NCI-H1694 treated with DMSO at 0.1 percent for 48 hours (cell line): Measurements from ENCODE around the gene ZNF385C.

ENCODE experiments used
- DNase-seq: peaks from one replicate; lab custom pipeline; 2025; lab: John Stamatoyannopoulos, UW

Gene ZNF385C

GRCh38 chr17:42077755-42078154 lies 20.5 kb downstream of the ZNF385C start:
- DNase-seq, result no peak

GRCh38 chr17:42076797-42077559 lies 21.3 kb downstream of the ZNF385C start:
- DNase-seq, result no peak

- no peak for DNase-seq
Measured at GRCh38 chr17:42075789-42076188, 22.5 kb downstream of the ZNF385C start.

GRCh38 chr17:42072323-42073187 lies 25.7 kb downstream of the ZNF385C start:
- DNase-seq, result no peak

GRCh38 chr17:42071810-42072209 lies 26.5 kb downstream of the ZNF385C start:
- no peak for DNase-seq

- peak; percentile 26 for DNase-seq
Measured at GRCh38 chr17:42068979-42069378, 29.3 kb downstream of the ZNF385C start.

GRCh38 chr17:42067371-42068091 lies 30.7 kb downstream of the ZNF385C start:
- DNase-seq, result peak; percentile 83

GRCh38 chr17:42065201-42065600 lies 33.1 kb downstream of the ZNF385C start:
- DNase-seq, result no peak

GRCh38 chr17:42062681-42063080 lies 35.6 kb downstream of the ZNF385C start:
- DNase-seq, result no peak

- DNase-seq, result peak; percentile 47
Measured at GRCh38 chr17:42061646-42062487, 36.4 kb downstream of the ZNF385C start.

- no peak for DNase-seq
Measured at GRCh38 chr17:42060231-42060630, 38.0 kb downstream of the ZNF385C start.

- DNase-seq, result no peak
Measured at GRCh38 chr17:42059815-42060214, 38.5 kb downstream of the ZNF385C start.

- peak; percentile 11 for DNase-seq
Measured at GRCh38 chr17:42058063-42058462, 40.2 kb downstream of the ZNF385C start.

- DNase-seq, result no peak
Measured at GRCh38 chr17:42056635-42057034, 41.6 kb downstream of the ZNF385C start.

- no peak for DNase-seq
Measured at GRCh38 chr17:42055496-42055895, 42.8 kb downstream of the ZNF385C start.

GRCh38 chr17:42055027-42055426 lies 43.2 kb downstream of the ZNF385C start:
- DNase-seq, result no peak

GRCh38 chr17:42053731-42054500 lies 44.4 kb downstream of the ZNF385C start:
- DNase-seq, result peak; percentile 30

- DNase-seq, result peak; percentile 38
Measured at GRCh38 chr17:42052346-42052877, 45.9 kb downstream of the ZNF385C start.

- no peak for DNase-seq
Measured at GRCh38 chr17:42051645-42052044, 46.6 kb downstream of the ZNF385C start.

- no peak for DNase-seq
Measured at GRCh38 chr17:42051013-42051400, 47.3 kb downstream of the ZNF385C start.
